Endothelial cell of hepatic sinusoid (primary cell): ENCODE data around the gene PDYN.
"Not testable (repeated sequence)": the region's sequence is repeated elsewhere in the genome, so short reads cannot be mapped to it uniquely, and the experiment has no call there.

Experiments
- in situ Hi-C: cut with HindIII; loops from 2 replicates; pipeline ENCODE4 v1.10.0; 2017; ENCODE audit warnings: low sequenced_read_pairs

Gene PDYN

DNA sequence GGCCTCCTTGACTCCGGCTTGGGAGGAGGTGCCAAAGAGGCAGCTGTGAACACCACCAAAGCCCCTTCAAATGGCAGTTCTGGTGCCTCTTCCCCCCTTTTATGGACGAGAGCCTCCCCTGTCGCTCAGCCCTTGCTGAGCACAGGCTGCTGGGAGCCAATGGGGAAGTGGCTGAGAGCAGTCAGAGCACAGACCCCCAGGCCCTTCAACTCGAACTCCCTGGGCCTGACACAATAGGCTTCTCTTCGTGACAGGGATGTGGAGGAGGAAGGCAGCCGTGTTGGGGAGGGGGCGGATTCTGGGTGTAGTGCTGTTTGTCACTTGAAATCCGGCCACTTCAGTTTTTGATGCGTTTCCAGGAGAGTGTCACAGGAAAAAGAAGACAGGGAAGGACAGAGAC lies at the start of gene PDYN:
PDYN (minus strand) TSS at position 73 of the 400 bp plus-strand sequence. CDS start 10,974 bp downstream, outside the sequence.
- in situ Hi-C loops: no loop called here

DNA sequence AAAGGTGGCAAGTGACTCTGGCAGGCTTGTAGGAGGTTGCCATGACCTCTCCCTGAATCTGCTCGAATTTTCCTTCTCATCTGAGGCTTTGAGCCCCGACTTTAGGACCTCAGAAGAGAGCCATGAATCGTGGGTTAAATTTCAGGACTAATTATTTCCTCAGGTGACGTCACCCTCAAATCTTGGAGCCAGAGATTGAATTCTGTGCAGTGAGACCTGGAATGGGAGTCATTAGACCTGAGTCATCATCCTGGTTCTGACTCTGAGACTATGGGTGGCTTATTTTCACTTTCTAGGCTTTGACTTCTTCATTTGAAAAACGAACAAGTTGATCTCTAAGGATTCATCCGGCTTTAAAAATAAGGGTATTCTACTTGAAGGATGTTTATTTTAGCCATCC lies 48.5 kb upstream of the PDYN start:
- in situ Hi-C loops: loop anchor here (5.0 kb wide), 1 partner anchor 65 kb away; no protein-coding TSS in a partner anchor

DNA sequence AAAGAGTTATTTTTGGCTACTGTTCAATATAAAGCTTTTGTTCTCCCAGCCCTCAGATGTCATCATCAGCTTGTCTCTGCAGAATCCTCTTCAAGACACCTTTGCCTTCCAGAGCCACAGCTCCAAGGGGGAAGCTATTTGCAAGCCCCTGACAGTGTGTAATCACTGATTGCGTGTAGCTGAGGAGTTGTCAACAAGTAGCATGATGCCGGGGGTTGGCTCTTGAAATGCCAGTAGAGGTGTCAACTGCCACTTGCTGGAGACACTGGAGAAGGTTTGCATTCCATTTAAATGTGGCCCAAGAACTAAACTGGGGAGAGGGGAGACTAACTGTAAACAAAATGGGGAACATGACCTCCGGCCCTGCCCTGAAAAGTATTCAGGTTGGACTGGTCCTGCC lies 44.3 kb upstream of the PDYN start:
- in situ Hi-C loops: no loop called here

DNA sequence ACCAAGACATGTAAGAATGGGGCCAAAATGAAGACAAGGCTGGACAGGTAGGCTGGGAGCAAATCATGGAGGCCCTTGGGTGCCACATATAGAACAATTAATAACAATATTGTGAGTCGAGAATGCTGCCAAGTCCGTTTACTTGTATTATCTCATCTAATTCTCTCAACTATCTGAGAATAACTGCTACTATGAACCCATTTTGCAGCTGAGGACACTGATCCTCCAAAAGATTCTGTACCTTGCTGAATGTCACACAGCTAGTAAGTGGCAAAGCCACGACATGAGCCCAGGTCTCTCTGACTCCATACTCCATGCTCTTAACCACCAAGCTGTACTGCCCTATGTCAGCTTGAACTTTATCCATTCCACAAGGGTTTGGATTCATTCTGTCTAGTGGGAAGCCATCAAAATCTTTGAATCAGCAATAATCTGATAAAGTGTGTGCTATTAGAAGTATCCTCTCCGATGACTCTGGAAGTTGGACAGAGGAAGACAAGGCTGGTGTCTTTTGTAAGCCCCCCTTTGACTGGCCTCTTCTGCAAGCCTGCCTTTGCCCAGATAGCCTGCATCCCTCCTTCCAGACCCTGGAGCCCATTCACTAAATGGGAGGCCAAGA lies 43.5 kb upstream of the PDYN start:
- in situ Hi-C loops: no loop called here

DNA sequence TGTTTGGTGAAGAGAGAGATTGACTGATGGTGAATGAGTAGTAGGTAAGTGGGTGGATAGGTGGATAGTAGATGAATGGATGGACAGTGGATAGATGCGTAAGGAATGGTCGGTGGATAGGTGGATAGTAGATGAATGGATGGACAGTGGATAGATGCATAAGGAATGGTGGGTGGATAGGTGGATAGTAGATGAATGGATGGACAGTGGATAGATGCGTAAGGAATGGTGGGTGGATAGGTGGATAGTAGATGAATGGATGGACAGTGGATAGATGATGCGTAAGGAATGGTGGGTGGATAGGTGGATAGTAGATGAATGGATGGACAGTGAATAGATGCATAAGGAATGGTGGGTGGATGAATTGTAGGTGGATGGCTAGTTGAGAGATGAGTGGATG lies 42.5 kb upstream of the PDYN start:
- in situ Hi-C loops: not testable (repeated sequence)

DNA sequence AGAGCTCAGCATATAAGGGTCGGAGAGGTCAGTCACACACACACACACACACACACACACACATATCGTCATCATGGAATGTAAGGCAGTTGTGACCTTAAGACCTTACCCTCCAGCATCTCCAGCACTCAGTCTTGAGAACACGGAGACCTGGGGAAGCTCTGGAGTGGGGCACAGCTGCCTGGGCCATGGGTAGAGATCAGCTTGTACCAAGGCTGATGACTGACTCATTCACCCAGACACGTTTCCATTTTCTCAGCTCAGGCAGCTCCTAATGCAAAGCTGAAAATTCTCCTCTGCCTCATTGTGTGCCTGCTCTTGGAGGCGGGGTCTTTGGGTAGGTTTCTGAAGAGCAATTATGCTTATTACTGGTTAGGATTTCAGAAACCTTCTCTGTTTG lies 38.3 kb upstream of the PDYN start:
- in situ Hi-C loops: no loop called here

DNA sequence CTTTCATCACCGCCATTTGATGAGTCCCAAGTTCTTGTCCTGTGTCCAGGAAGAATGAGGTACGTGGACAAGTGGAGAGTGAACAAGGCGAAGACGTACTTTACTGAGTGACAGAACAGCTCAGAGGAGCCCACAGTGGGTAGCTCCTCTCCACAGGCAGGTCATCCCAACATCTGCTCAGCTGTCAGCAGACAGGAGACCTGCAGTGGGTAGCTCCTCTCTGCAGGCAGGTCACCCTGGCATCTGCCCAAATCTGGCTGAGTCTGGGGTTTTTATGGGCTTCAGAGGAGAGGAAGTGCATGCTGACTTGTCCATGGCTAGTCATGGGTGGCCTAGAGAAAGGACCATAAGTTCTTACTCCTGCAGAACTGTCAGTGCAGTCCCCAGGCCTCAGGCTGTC lies 32.7 kb upstream of the PDYN start:
- in situ Hi-C loops: no loop called here

DNA sequence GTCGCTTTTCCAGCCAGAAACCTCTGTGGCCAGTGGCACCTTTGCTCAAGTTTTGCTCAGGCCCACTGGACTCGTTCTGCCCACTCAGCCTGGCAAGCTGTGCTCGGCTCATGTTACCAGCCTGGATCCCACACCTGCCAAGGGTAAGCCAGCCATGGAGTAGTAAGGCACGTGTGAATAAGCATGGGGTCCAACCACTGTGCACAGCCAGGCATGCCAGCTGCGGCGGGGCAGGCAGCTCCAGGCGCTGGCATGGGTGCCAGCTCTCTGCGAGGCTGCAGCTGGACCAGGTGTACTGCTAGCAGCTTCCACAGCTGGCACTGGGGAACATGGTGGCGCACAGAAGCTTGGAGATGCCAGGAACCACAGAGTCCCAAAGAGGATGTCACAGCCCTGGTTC lies 32.1 kb upstream of the PDYN start:
- in situ Hi-C loops: no loop called here

DNA sequence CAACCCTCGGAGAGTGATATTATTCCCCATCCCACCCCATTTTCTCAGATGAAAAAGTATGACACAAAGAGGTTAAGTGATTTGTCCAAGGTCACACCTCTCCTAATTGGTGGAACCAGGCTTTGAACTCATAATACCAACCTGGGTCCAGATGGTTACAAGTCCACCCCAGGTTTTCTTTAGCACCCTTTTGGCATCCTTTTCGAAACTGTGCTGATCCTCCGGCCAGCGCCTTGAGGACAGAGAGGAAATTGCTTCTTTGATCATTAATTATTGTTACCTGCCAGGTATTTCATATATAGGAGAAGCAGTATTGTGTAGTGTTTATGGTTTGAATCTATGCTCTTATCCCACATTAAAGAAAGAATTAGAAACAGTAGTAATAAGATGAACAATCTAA lies 29.3 kb upstream of the PDYN start:
- in situ Hi-C loops: no loop called here

DNA sequence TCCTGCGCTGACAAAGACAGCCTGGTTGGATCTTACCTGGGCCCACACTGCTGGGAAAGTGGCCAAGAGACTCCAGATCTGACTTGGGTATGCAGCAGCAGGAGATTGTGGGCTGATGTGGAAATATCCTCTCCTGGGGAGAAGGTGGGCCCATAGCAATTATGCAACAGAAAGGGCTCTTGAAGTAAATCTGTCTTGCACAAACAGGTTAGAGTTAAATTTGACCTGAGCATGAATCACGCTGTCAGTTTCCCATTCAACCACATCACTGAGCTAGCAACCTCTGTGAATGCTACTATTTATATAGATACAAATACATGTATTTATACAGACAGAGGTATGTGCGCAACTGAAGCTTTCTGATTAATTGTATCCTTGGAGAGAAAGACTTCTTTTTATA lies 28.3 kb upstream of the PDYN start:
- in situ Hi-C loops: no loop called here

DNA sequence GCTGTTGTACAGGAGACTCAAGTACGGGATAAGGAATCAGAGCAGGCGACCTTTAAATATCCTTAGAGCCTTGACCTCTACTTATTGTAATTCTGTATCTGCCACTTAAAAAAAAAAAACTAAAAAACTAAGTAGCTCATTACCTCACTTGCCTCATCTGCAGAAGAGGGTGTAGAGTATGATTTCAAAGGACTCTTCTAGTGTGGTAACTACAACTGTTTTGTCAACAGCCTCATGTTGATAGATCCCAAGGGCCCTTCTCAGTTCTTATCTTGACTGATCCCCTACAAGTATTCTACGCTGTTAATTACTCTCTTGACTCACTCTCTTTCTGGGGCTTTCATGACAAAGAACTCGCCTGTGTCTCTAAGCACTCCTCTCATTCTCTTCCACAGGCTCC lies 16.7 kb upstream of the PDYN start:
- in situ Hi-C loops: no loop called here

DNA sequence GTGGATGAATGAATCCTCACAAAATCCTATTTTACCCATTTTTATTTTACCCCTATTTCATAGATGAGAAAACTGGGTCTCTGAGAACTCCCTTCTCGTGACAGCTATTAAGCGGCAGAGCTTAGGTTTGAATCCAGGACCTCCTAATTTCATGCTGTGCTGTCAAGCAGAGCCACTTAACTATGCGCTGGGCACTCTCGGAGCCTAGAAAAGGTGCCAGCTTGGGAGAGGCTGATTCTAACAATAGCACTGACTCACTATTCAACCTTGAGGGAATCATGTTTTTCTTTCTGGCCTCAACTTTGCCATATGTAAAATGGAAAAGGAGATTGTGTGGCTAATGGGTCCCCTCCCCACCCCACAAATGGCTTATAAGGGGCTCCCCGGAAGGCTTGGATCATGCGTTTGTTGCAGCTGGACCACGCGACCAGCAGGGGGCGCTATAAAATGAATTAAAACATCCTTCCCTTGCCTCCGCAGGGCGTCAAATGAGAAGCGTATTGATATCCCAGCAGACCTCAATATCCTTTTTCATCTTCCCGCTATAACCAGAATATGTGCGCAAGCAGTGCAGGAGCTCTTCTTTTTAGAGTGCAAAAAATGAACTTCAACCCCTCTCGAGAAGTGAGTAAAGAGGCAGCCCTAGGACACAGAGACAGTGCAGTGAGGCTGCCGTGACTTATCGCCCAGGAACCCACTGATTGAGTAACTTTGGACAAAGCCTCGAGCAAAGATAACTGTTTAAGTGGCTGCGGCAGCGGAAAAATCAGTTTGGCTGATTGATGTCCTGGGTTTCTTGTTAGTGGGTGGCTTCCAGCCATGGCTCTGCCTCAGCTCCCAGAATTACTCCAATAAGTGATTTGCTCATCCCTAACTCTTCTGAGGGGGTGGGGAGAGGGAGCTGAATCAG lies 12.8 kb upstream of the PDYN start:
- in situ Hi-C loops: no loop called here

DNA sequence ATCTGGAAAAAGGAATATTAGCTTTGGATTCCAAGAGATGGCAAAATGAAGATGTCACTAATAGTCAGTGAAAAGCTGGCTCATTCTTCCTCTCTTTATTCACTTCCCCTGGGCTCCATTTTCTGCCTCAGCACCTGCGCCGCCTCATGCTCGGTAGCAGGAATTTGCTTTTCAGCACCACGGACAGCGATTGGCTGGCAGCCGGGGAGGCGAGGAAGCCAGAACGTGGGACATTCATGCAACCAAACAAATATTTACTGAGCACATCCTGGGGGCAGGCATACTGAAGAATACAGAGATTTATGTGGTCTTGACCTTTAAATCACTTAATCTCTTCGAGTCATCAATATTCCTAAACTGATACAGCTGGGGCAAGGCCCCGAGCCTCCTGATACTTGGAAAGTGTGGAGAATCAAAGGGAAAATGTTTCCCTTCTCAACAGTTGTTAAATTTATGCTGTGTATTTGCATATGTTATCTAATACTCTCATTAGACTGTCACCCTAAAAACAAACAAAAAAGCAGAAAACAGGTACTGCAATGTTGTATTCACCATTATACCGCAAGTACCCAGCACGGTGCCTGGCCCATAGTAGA lies 12.1 kb upstream of the PDYN start:
- in situ Hi-C loops: no loop called here

DNA sequence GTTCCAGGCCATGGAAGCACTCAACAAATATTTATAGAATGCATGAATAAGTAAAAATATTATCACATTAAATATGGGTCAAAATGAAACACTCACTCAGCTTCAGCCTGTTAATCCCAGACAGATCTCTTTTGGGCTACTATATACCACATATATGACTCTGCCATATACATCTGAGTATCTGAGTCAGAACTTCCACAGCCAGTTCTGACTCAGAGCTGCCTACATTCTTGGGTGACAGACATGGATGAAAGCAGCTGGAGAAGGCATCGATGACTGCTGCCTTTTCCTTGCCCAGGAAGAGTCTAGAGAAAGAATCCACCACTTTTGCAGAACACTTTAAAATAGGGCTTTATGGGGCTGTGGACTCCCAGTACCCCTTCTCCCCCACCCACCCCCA lies 11.5 kb upstream of the PDYN start:
- in situ Hi-C loops: no loop called here

DNA sequence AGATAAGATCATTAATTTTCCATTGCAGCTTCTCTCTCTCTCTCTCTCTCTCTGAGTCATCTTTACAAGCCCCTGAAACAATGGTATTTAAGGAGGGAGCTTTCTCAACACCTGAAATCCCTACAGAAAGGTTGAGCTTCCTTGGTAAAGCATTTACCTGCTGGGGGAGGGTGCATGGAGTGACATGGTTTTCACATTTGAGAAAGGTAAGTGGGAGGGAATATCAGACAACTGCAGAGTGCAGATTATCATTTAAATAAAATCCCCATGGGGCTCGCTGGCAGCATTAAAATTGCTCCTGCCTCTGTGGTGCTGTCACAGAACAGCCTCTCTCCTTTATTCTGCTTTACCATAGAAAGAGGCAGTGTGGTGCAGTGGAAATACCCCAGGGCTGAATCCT lies 10.3 kb upstream of the PDYN start:
- in situ Hi-C loops: no loop called here

DNA sequence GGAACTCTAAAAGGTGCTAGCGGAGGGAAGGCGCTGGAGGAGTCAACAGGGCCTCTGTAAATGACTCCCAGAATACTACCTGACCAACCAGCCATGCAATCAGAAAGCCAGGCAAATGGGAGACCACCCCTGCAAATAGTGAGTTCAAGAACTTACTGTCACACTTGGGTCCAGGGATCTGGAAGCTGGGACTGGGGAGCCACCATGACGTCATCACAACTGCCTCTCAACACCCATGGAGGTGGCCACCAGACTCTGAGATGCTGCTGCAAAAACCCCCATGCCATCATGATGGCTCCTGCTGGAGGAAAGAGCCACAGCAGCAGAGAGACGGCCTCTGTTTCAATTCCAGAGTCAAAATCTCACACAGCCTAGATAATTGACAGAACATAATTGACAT lies 8.5 kb upstream of the PDYN start:
- in situ Hi-C loops: no loop called here

DNA sequence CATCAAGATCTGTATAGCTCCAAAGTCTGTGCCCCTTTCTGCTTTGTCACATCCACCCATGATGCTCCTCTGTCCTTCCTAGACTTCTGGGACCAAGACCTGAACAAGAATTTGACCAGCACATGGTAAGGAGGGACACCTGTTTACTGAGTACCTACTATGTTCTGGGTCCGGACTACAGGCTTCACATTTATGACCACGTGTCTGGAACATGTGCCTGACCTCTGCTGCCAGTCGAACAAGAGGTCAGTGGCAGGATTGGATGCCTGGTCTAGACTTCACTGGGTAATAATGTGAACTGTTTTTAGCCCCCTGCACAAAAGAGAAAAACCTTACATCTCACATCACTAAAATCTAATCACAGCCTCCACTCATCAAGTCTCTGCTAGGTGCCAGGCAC lies 7.3 kb upstream of the PDYN start:
- in situ Hi-C loops: no loop called here

DNA sequence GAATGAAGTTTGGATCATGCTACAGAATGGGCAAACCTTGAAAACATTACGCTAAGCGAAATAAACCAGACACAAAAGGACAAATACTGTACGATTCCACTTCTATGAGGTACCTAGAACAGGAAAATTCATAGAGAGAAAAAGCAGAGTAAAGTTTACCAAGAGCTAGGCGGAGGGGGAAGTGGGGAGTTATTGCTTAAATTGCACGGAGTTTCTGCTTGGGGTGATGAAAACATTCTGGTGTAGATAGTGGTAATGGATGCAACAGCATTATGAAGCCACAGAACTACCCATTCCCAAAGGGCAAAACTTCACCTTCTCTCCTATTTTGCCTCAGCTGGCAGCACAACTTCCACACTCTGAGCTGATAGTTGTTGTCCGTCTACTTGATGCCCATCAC lies 6.4 kb upstream of the PDYN start:
- in situ Hi-C loops: no loop called here

DNA sequence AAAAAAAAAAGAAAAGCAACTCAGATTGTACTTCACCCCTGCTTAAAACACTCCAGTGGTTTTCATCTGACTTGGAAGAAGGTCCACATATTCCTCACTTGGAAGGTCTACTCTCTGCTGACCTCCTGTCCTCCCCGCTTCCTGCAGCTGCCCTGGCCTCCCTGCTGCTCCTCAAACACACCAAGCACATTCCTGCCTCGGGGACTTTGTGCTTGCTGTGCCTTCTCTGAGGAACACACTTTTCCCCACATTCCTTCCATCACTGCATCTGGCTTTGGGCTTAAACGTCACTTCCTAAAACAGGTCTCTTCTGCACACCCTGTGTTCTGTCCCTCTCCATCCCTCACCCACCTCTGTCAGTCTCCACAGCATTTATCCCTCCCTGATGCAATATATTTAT lies 4.9 kb upstream of the PDYN start:
- in situ Hi-C loops: no loop called here

DNA sequence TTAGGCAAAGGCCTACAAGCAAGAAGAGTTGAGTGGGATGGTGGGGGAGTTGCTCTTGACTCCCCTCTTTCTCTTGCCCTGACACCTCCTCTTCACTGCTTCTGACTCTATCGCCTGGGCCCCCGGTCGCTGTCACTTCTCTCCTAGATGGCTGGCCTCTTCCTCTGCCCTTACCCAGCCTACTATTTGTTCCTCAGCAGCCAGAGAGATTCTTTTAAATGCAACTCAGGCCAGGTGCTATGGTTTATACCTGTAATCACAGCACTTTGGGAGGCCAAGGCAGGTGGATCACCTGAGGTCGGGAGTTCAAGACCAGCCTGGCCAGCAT lies 4.3 kb upstream of the PDYN start:
- in situ Hi-C loops: no loop called here

DNA sequence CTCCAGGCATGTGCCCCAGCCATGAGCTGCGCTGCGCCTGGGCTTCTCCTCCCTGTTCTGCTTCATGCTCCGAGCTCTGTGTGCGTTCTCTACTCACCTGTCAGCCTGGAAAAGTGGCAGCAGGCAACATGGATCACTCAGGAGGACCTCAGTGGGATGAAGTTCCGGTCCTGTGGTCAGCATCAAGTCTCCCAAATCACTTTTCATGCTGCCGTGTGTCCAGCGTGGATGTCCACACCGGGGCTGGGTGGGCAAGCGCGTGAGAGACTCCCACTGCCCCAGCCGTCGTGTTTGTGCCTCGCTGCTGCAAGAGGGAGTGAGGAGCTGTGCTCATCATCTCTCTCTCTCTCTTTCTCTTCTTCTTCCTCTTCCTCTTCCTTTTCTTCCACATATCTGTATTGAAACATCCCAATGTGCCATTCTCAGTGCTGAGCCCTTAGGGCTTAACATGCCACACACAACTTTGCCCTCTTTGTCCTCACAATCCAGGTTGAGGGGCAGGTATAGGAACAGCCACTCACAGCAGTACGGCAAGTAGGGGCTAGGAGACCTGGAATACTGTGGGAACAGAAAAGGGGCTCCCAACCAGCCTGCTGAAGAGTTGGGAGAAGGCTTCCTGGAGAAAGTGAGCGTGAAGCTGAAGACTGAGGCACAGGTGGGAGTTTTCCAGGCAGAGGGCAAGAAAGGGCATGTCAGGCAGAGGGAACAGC lies 3.8 kb upstream of the PDYN start:
- in situ Hi-C loops: no loop called here
